T-helper 1 cell treated with Interleukin-12 subunit alpha and Interleukin-12 subunit beta and Interleukin-4 antibody, amounts not matched to agents 30 μg/mL and 1 μg/mL, for 36 hours (primary cell): ENCODE measurements around the gene DCUN1D2.

Experiments
- H3K27ac Mint-ChIP-seq: one replicate; pipeline ENCODE4 v1.8.0; 2021; ENCODE audit warnings: mild to moderate bottlenecking, mixed read lengths
- H3K27me3 Mint-ChIP-seq: one replicate; pipeline ENCODE4 v1.8.0; 2021; ENCODE audit warnings: low read depth, mixed read lengths
- H3K36me3 Mint-ChIP-seq: one replicate; pipeline ENCODE4 v1.8.0; 2021; ENCODE audit warnings: low read depth, mixed read lengths
- H3K4me1 Mint-ChIP-seq: one replicate; pipeline ENCODE4 v1.8.0; 2021; ENCODE audit warnings: low read depth, mixed read lengths
- H3K4me3 Mint-ChIP-seq: one replicate; pipeline ENCODE4 v1.8.0; 2021; ENCODE audit warnings: mild to moderate bottlenecking, moderate library complexity, mixed read lengths
- H3K9me3 Mint-ChIP-seq: one replicate; pipeline ENCODE4 v1.8.0; 2021; ENCODE audit warnings: mixed read lengths

DCUN1D2 gene

DNA sequence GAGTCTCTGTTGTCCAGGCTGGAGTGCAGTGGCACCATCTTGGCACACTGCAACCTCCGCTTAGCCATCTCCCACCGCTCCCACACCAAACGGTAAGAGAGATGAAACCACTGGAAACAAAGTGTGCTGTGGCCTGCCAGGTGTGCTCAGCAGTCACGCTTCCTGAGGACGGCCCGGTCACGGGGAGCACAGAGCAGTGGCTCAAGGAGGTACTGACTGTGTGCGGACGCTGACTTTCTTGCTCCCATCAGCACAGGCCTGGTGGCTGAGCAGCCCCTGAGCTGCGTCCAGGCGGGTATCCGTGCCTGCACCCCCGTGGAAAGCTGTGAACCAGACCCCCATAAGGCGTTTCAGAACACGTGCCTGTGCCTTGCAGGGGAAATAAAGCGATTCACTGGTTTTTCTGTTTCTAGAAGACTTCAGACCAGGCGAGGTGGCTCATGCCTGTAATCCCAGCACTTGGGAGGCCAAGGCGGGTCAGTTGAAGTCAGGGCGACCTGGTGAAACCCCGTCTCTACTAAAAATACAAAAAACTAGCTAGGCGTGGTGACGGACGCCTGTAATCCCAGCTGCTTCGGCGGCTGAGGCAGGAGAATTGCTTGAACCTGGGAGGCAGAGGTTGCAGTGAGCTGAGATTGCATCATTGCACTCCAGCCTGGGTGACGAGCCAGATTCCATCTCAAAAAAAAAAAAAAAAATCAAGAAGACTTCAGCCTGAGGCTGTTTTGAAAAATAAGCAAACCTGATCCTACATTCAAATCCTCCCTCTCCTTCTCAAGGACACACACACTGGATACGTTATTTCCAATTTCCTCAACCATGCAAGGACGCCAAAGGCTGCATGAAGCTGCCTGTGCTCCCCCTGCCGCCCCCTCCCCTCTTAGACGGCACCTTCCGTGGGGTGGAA, 62.7 kb downstream of the DCUN1D2 start:
- H3K27ac Mint-ChIP-seq, result no peak overlapping the region
- H3K27me3 Mint-ChIP-seq, result no peaks in the 10 kb centered on the region
- no peaks in the 10 kb centered on the region for H3K9me3 Mint-ChIP-seq
- H3K36me3 Mint-ChIP-seq, result no peaks in the 10 kb centered on the region
- H3K4me3 Mint-ChIP-seq, result no peak overlapping the region
- H3K4me1 Mint-ChIP-seq, result no peaks in the 10 kb centered on the region

DNA sequence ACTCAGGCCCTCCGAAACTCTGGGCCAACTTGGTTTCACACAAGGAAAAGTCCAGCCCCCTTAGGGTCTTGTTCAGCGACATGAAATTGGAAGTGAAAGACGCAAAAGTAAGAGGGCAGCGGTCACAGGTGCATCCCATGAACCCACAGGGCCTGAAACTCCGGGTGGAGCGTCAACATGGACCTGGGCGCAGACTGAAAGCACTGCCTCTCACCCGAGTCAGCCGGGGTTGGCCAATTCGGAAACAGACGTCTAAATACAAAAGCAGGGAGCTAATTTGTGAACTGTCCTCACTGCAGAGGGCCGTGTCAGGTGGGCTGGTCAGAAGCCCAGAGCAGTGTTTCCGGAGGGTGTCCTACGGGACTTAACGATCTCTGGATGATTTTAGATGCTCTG, 63.9 kb downstream of the DCUN1D2 start:
- H3K27ac Mint-ChIP-seq, result no peak overlapping the region
- H3K4me1 Mint-ChIP-seq, result no peaks in the 10 kb centered on the region
- no peak overlapping the region for H3K4me3 Mint-ChIP-seq
- H3K27me3 Mint-ChIP-seq, result no peaks in the 10 kb centered on the region
- no peaks in the 10 kb centered on the region for H3K36me3 Mint-ChIP-seq
- no peaks in the 10 kb centered on the region for H3K9me3 Mint-ChIP-seq

DNA sequence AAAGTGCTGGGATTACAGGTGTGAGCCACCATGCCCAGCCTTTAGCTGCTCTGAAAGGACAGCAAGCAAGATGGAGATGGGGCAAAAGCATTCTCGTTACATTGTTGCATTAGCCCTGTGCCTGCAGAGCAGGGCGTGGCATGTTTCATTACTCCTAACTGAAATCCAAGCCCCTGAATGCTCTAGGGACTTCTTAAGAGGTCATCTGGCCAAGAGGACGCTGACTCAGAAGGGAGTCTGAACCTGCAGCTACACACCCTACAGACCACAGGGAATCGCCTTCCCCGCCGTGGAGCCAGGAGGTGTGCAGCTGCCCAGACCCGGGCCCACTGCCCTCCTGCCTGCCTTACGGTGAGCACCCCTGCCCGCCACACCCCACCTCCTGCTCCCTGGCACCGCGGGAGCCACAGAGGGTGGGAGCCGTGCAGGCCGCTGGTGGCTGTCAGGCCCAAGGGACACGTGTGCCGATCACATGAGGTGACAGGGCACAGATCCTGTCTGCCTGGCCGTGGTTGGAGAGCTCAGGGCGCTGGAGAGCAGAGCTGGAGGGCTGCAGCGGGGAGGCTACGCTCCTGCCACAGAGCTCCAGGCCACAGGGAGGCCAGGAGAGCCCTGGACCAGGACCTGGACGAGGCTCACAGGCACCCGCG, 64.4 kb downstream of the DCUN1D2 start:
- Mint-ChIP-seq H3K4me1 (no peaks in the 10 kb centered on the region), H3K27ac (no peak overlapping the region), H3K9me3 (no peaks in the 10 kb centered on the region), H3K36me3 (no peaks in the 10 kb centered on the region), H3K27me3 (no peaks in the 10 kb centered on the region), H3K4me3 (no peak overlapping the region)

DNA sequence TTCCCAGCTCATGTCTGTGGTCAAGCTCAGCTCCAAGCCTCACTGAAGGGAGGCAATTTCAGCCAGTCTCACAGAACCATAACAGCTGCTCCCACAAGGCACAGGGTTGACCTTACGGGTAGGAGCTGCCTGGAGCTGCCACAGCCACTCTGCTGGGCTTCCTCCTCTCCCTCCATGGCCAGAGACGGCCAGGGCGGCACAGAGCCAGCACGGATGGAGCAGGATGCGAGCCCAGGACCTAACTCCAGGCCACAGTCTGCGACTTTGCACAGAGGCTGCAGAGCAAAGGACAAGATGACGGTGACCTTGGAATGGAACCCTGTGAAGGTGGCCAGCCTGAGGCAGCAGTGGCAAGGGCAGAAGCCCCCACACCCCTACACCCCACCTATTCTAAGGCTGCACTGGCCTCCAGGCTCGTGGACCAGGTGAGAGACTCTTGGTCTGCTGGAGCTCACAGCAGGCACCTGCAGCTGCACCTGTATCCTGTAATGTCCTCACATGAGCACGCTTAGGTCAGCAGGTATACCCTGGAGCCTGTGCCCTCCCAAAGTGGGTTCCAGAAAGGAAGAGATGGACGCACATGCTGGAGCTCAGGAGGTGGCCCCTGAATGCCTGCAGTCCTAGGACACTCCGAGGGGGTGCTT, 66.9 kb downstream of the DCUN1D2 start:
- H3K4me1 Mint-ChIP-seq, result no peaks in the 10 kb centered on the region
- H3K27me3 Mint-ChIP-seq, result no peaks in the 10 kb centered on the region
- no peaks in the 10 kb centered on the region for H3K36me3 Mint-ChIP-seq
- H3K4me3 Mint-ChIP-seq, result no peak overlapping the region
- H3K27ac Mint-ChIP-seq, result no peak overlapping the region
- no peaks in the 10 kb centered on the region for H3K9me3 Mint-ChIP-seq

DNA sequence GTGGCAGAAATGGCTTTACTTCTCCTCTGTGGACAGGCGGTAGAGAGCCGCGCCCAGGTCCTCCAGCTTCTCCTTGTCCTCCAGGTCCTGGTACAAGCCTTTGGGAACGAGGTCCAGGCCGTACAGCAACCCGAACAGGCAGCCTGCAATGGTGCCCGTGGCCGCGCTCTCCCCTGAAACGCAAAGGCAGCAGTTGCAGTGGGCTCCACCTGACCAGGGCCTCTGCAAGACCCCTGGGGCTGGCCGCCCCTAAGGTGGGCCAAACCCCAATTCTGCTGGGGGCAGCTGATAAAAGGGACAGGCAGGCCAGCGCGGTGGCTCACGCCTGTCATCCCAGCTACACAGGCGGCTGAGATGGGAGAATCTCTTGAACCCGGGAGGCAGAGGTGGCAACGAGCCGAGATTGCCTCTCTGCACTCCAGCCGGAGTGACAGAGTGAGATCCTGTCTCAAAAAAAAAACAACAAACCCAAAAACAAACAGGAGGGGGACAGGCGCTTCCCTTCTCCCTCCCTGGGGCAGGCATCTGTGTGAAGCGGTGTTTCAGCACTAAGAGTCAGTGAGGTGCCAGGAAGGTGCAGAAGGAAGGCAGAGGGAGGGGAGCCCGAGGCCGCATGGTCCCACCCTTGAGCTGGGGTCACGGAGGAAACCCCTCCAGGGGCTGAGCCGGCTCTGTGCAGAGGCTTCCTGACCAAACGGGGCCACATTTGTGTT, 67.5 kb downstream of the DCUN1D2 start:
- no peak overlapping the region for H3K4me3 Mint-ChIP-seq
- H3K9me3 Mint-ChIP-seq, result no peaks in the 10 kb centered on the region

DNA sequence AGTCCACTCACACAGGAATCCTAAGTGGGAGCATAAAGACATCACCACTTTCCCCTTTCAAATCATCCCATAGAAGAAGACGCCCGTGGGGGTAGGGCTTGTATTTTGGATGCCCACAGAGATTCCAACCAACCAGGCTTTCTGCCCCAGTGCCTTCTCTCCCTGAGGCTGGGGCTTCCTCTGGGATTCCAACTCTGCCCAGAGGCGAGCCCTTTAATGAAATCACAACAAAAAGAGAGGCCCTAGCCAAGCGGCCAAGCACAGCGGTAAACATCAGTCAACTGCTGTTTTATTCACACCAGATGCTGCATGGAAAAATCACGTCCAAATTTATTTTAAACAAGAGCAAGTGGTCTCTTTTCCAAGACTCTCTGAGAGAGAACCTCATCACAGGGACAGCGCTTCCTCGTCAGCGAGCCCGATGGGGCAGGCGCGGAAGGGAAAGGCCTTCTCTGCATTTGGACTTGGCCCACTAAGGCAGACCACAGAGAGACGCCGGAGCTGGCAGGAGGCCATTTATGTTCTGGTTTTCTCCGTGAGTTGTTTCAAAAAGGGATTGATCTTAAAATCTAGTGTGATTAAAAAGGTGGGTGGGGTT, 68.7 kb downstream of the DCUN1D2 start:
- no peak overlapping the region for H3K27ac Mint-ChIP-seq
- no peaks in the 10 kb centered on the region for H3K9me3 Mint-ChIP-seq
- no peaks in the 10 kb centered on the region for H3K36me3 Mint-ChIP-seq
- no peak overlapping the region for H3K4me3 Mint-ChIP-seq
- H3K27me3 Mint-ChIP-seq, result no peaks in the 10 kb centered on the region
- no peaks in the 10 kb centered on the region for H3K4me1 Mint-ChIP-seq

More for the DNA sequence above, 67.5 kb downstream of the DCUN1D2 start:
- H3K4me1 Mint-ChIP-seq, result no peaks in the 10 kb centered on the region
- no peak overlapping the region for H3K27ac Mint-ChIP-seq
- H3K36me3 Mint-ChIP-seq, result no peaks in the 10 kb centered on the region
- H3K27me3 Mint-ChIP-seq, result no peaks in the 10 kb centered on the region

DNA sequence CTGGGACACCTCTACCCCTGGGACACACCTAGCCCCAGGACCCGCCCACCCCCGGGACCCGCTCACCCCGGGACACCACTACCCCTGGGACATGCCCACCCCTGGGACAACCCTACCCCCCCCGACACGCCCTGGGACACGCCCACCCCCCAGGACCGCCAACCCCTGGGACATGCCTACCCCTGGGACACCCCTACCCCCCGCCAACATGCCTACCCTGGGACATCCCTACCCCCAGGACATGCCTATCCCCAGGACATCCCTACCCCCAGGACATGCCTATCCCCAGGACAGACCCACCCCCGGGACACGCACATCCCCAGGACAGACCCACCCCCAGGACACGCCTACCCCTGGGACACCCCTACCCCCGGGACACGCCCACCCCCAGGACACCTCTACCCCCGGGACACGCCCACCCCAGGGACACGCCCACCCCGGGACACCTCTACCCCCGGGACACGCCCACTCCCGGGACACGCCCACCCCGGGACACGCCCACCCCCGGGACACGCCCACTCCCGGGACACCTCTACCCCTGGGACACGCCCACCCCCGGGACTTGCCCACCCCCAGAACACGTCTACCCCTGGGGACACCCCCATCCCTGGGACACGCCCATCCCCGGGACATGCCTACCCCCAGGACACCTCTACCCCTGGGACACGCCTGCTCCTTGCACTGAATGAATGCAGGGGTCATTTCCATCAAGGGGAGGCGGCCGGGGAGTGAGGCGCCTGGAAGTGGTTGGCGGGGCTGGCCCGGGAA, 69.5 kb downstream of the DCUN1D2 start:
- Mint-ChIP-seq H3K27me3 (no peaks in the 10 kb centered on the region), H3K4me3 (no peak overlapping the region), H3K4me1 (no peaks in the 10 kb centered on the region), H3K36me3 (no peaks in the 10 kb centered on the region), H3K27ac (no peak overlapping the region), H3K9me3 (no peaks in the 10 kb centered on the region)

DNA sequence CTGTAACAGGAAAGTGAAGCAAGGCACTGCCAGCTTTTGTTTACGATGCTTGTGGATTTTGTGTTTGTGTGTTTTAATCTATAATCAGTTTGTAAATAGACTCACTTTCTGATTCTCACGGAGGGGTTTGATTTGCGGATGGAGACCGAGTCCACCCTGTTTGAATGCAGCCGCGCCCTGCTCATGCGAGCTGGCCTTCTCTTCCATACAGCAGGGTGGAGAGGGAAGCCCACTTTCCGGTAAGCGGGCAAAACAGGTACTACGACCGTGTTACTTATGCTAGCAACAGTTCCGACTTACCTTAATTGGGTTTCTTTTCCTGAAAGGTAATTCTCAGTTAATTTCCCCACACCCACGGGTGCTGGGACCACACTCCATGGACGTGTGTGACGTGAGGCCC, 70.3 kb downstream of the DCUN1D2 start:
- H3K36me3 Mint-ChIP-seq, result no peaks in the 10 kb centered on the region
- no peak overlapping the region for H3K27ac Mint-ChIP-seq
- no peaks in the 10 kb centered on the region for H3K4me1 Mint-ChIP-seq
- no peaks in the 10 kb centered on the region for H3K27me3 Mint-ChIP-seq
- H3K4me3 Mint-ChIP-seq, result no peak overlapping the region
- H3K9me3 Mint-ChIP-seq, result no peaks in the 10 kb centered on the region

DNA sequence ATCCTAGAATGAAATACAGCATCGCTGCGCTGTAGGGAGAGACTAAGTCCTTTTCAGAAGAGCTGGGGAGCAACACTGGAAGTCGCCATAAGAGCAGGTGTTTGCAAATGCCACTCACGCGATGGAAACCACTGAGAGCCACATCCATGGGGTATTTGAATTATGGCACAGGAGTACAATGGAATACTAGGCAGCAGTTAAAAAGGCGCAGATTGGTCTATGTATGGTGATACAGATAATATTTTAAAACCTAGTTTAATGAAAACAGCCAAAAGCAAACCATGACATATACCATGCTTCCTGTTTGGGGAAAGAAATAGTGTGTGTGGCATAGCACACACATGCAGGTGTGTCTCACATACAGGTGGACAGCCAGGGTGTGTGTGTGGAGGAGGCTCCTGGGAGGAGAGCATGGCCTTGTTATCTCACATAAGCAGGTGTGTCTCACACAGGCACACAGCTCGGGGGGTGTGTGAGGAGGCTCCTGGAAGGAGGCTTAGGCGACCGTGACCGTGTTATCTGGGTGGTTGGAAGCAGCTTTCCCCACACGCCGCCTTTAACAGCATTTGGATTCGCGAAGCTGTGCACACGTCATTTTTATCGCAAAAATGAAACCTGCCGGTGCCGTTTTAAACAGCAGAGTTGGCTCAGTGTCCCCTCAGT, 70.8 kb downstream of the DCUN1D2 start:
- Mint-ChIP-seq H3K4me1 (no peaks in the 10 kb centered on the region), H3K4me3 (no peak overlapping the region), H3K9me3 (no peaks in the 10 kb centered on the region), H3K27ac (no peak overlapping the region), H3K27me3 (no peaks in the 10 kb centered on the region), H3K36me3 (no peaks in the 10 kb centered on the region)

DNA sequence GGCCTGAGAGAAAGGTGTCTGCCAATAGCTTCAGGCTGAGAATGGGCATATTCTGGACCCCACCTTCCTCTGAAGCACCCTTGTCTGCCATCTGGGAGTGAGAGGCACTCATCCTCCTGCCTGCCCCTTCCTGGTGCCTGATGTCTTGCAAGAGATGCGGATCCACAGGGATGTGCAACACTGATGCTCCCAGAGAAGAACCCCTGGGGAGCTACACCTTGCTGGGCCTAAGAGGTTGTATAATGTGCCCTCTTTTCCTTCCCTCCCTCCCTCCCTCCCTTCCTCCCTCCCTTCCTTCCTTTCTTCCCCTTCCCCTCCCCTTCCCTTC, 71.8 kb downstream of the DCUN1D2 start:
- Mint-ChIP-seq H3K4me1 (no peaks in the 10 kb centered on the region), H3K27me3 (no peaks in the 10 kb centered on the region), H3K9me3 (no peaks in the 10 kb centered on the region), H3K36me3 (no peaks in the 10 kb centered on the region), H3K4me3 (no peak overlapping the region), H3K27ac (no peak overlapping the region)

DNA sequence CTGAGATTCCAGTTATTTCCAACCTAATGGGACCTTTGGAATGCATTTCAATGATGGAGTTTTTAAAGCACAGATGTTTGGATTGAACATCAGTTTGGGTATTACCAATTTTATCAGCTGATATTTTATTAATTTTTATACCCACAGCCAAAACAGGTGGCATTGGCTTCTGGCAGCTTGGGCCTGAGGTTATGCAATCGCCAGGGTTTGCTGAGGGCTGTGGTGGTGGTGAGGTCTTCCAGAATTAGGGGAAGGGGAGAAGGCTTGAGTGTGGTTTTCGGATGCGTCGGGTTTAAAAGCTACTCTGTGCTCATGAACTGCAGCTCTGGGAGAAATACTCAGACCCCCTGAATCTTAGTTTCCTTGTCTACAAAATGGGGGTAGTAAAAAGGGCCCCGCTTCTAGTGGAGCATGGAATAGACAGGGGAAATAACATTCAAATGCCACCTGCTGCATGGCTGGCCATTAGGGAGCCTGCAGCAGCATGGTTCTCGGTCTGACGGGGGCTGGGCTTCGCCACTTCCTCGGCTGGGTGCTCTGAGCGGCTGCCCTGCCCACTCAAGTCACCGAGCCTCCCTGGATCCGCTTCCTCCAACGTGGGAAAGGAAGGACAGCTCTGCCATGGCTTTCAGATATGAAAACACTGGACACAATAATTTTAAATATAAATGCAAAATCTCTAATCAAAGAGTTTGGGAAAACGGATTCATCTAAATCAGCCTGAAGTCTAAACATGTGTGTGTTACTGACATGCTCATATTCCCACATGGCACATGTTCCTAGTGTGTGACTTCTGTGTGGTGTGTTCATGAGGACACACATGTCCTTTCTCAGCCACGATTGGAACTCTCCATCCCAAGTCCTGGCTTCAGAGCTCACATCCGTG, 72.4 kb downstream of the DCUN1D2 start:
- Mint-ChIP-seq H3K4me1 (no peaks in the 10 kb centered on the region), H3K36me3 (no peaks in the 10 kb centered on the region), H3K9me3 (no peaks in the 10 kb centered on the region), H3K4me3 (no peak overlapping the region), H3K27ac (no peak overlapping the region), H3K27me3 (no peaks in the 10 kb centered on the region)

DNA sequence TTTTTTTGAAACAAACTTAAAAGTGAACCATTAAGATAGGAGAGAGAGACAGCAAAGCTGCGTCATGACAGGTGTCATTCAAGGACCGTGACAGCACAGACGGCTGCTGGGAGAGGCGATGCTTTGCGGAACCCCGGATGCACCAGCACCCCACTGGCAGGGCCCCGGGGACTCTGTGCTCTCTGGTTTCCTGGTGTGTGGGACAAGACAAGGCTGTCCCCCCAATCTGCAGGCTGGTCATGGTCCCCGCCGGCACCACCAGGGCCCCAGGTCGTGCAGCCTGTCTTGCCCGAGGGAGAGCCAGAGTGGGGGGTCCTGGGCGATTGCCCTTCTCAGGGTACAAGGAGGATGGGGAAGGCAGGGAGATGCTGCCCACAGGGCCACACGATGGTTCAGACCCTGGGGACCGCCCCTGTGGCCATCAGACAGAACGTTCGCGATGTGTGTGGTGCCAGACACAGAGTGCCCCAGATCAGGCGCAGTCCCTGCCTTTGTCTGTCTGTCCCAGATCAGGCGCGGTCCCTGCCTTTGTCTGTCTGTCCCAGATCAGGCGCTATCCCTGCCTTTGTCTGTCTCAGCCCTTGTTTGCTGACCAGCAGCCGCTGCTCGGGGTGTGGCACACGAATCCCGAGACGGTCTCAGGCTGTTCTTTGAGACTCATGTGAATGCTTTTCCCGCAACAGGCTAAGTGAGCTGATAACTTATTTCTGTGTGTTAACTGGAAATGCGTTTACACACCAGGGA, 73.3 kb downstream of the DCUN1D2 start:
- no peaks in the 10 kb centered on the region for H3K9me3 Mint-ChIP-seq
- H3K4me3 Mint-ChIP-seq, result no peak overlapping the region
- no peaks in the 10 kb centered on the region for H3K27me3 Mint-ChIP-seq
- no peak overlapping the region for H3K27ac Mint-ChIP-seq
- H3K4me1 Mint-ChIP-seq, result no peaks in the 10 kb centered on the region
- H3K36me3 Mint-ChIP-seq, result no peaks in the 10 kb centered on the region
